H9 (cell line): ENCODE data around the gene PAMR1. TPM values are rescaled to one million over a fixed set of nuclear protein-coding genes. Genes with fewer than 3 reads are reported as not detected.

ENCODE experiments used
- DNase-seq: peaks from one replicate; pipeline ENCODE4 v3.0.0-alpha.2; 2017
- H2AFZ ChIP-seq: one replicate; pipeline ENCODE4 v1.6.1; 2013; ENCODE audit warnings: mild to moderate bottlenecking, low read length, control low read depth, moderate library complexity
- H2AK5ac ChIP-seq: 2 replicates; pipeline ENCODE4 v1.6.1; 2013; ENCODE audit warnings: low read length, control low read depth, mixed read lengths; ENCODE audit not compliant: insufficient read length
- H2BK120ac ChIP-seq: one replicate; pipeline ENCODE4 v1.6.1; 2013; ENCODE audit warnings: low read depth, mild to moderate bottlenecking, low read length, control low read depth, inconsistent platforms; ENCODE audit not compliant: poor library complexity, severe bottlenecking
- H2BK12ac ChIP-seq: 2 replicates; pipeline ENCODE4 v1.6.1; 2013; ENCODE audit warnings: low read length, control low read depth, mixed read lengths, low read depth; ENCODE audit not compliant: insufficient read length
- H2BK15ac ChIP-seq: 2 replicates; pipeline ENCODE4 v1.6.1; 2013; ENCODE audit warnings: low read depth, low read length, control low read depth
- H2BK20ac ChIP-seq: one replicate; pipeline ENCODE4 v1.6.1; 2013; ENCODE audit warnings: low read depth, mild to moderate bottlenecking, low read length, control low read depth, inconsistent platforms; ENCODE audit not compliant: poor library complexity, severe bottlenecking
- H2BK5ac ChIP-seq: 2 replicates; pipeline ENCODE4 v1.6.1; 2013; ENCODE audit warnings: low read length, control low read depth, mixed read lengths; ENCODE audit not compliant: insufficient read length
- H3K14ac ChIP-seq: 2 replicates; pipeline ENCODE4 v1.6.1; 2013; ENCODE audit warnings: low read length, control low read depth; ENCODE audit not compliant: insufficient read depth
- H3K18ac ChIP-seq: 2 replicates; pipeline ENCODE4 v1.6.1; 2013; ENCODE audit warnings: low read depth, mild to moderate bottlenecking, mixed read lengths, low read length, control low read depth; ENCODE audit not compliant: insufficient read length
- H3K23ac ChIP-seq: 2 replicates; pipeline ENCODE4 v1.6.1; 2013; ENCODE audit warnings: low read length, control low read depth, mixed read lengths, low read depth; ENCODE audit not compliant: insufficient read length
- H3K23me2 ChIP-seq: 2 replicates; pipeline ENCODE4 v1.6.1; 2013; ENCODE audit warnings: low read depth, mild to moderate bottlenecking, mixed read lengths, low read length, control low read depth; ENCODE audit not compliant: insufficient read length, poor library complexity, severe bottlenecking
- H3K27ac ChIP-seq: 2 replicates; pipeline ENCODE4 v1.5.1; 2013; ENCODE audit warnings: low read length, control low read depth, mixed read lengths, low read depth; ENCODE audit not compliant: insufficient read length
- H3K27me3 ChIP-seq: 2 replicates; pipeline ENCODE4 v1.6.1; 2013; ENCODE audit warnings: low read length, control low read depth, inconsistent platforms; ENCODE audit not compliant: insufficient read depth
- H3K4ac ChIP-seq: 2 replicates; pipeline ENCODE4 v1.6.1; 2013; ENCODE audit warnings: low read depth, mild to moderate bottlenecking, control low read depth, inconsistent platforms, low read length, moderate library complexity
- H3K4me1 ChIP-seq: 2 replicates; pipeline ENCODE4 v1.6.1; 2013; ENCODE audit warnings: low read length, control low read depth, inconsistent platforms; ENCODE audit not compliant: insufficient read depth
- H3K4me2 ChIP-seq: 2 replicates; pipeline ENCODE4 v1.6.1; 2013; ENCODE audit warnings: low read length, control low read depth, mixed read lengths; ENCODE audit not compliant: insufficient read length, insufficient read depth
- H3K56ac ChIP-seq: 2 replicates; pipeline ENCODE4 v1.6.1; 2013; ENCODE audit warnings: low read depth, mild to moderate bottlenecking, mixed read lengths, low read length, control low read depth; ENCODE audit not compliant: insufficient read length
- H3K79me1 ChIP-seq: 2 replicates; pipeline ENCODE4 v1.6.1; 2013; ENCODE audit warnings: low read depth, mild to moderate bottlenecking, moderate library complexity, low read length, control low read depth, inconsistent platforms; ENCODE audit not compliant: insufficient read depth, poor library complexity, severe bottlenecking
- H3K79me2 ChIP-seq: 2 replicates; pipeline ENCODE4 v1.6.1; 2013; ENCODE audit warnings: low read length, control low read depth, inconsistent platforms; ENCODE audit not compliant: insufficient read depth
- H3K9ac ChIP-seq: 2 replicates; pipeline ENCODE4 v1.6.1; 2013; ENCODE audit warnings: low read length, control low read depth, mixed read lengths; ENCODE audit not compliant: insufficient read length; ENCODE audit errors: extremely low read depth
- H3K9me3 ChIP-seq: one replicate; pipeline ENCODE4 v1.6.1; 2013; ENCODE audit warnings: low read depth, low read length, inconsistent platforms; ENCODE audit not compliant: control insufficient read depth
- H3T11ph ChIP-seq: one replicate; pipeline ENCODE4 v1.6.1; 2013; ENCODE audit warnings: mild to moderate bottlenecking, low read length, control low read depth, inconsistent platforms
- H4K20me1 ChIP-seq: one replicate; pipeline ENCODE4 v1.6.1; 2013; ENCODE audit not compliant: control insufficient read depth, insufficient read length, insufficient read depth
- H4K5ac ChIP-seq: 2 replicates; pipeline ENCODE4 v1.6.1; 2013; ENCODE audit warnings: low read depth, mild to moderate bottlenecking, mixed read lengths, low read length, control low read depth; ENCODE audit not compliant: insufficient read length
- H4K8ac ChIP-seq: replicated peaks from 2 replicates; pipeline ENCODE4 v1.6.1; 2013; ENCODE audit warnings: low read length, control low read depth, mixed read lengths, low read depth; ENCODE audit not compliant: insufficient read length
- H4K91ac ChIP-seq: 2 replicates; pipeline ENCODE4 v1.6.1; 2013; ENCODE audit warnings: low read depth, mild to moderate bottlenecking, moderate library complexity, mixed read lengths, low read length, control low read depth; ENCODE audit not compliant: insufficient read length
- H3K27ac Mint-ChIP-seq, 3 experiments: 2 replicates in 2 of 3; 3 replicates in 1 of 3; pipeline ENCODE4 v1.8.0; 2020 to 2021; ENCODE audit warnings: mixed read lengths in 3 of 3, mild to moderate bottlenecking in 1 of 3, moderate library complexity in 1 of 3
- H3K27me3 Mint-ChIP-seq: 2 replicates; pipeline ENCODE4 v1.8.0; 2021; ENCODE audit warnings: low read depth, mild to moderate bottlenecking, moderate library complexity, mixed read lengths
- H3K36me3 Mint-ChIP-seq, 3 experiments: 2 replicates in 2 of 3; 3 replicates in 1 of 3; pipeline ENCODE4 v1.8.0; 2020 to 2021; ENCODE audit warnings: low read depth in 3 of 3, mixed read lengths in 3 of 3; ENCODE audit not compliant: insufficient read depth in 1 of 3
- H3K4me1 Mint-ChIP-seq, 2 experiments: 2 replicates each; pipeline ENCODE4 v1.8.0; 2020; ENCODE audit warnings: mixed read lengths in 2 of 2
- H3K4me3 Mint-ChIP-seq, 2 experiments: 2 replicates in 1 of 2; 3 replicates in 1 of 2; pipeline ENCODE4 v1.8.0; 2020 to 2021; ENCODE audit warnings: mild to moderate bottlenecking in 2 of 2, mixed read lengths in 2 of 2, moderate library complexity in 1 of 2
- H3K9me3 Mint-ChIP-seq, 2 experiments: 2 replicates in 1 of 2; 3 replicates in 1 of 2; pipeline ENCODE4 v1.8.0; 2020; ENCODE audit warnings: mild to moderate bottlenecking in 2 of 2, mixed read lengths in 2 of 2, moderate library complexity in 1 of 2
- WGBS: extraction: QIAGEN DNeasy Blood & Tissue Kit; methylation state at CpG from one replicate; pipeline ENCODE4 v1.1.7; 2013; ENCODE audit warnings: missing lambda C conversion rate, low lambda C conversion rate, mixed read lengths; ENCODE audit not compliant: insufficient read length; ENCODE audit errors: extremely low coverage; 5-methylcytosine and 5-hydroxymethylcytosine counted together
- total RNA-seq: library from RNA; stranded (reverse); gene quantifications from 2 replicates; pipeline ENCODE4 v1.2.1, GENCODE V29; 2021
- TF ChIP-seq, protein P1 (sequence below): fragments of 200-600 bp; sonication (generic); conservative IDR thresholded peaks from 3 replicates; pipeline ENCODE4 v1.8.0; 2021; ENCODE audit warnings: antibody characterized with exemption, mild to moderate bottlenecking

The PAMR1 gene
- total RNA-seq, 1 experiment from 2014 or later, result 2.4 TPM

DNA sequence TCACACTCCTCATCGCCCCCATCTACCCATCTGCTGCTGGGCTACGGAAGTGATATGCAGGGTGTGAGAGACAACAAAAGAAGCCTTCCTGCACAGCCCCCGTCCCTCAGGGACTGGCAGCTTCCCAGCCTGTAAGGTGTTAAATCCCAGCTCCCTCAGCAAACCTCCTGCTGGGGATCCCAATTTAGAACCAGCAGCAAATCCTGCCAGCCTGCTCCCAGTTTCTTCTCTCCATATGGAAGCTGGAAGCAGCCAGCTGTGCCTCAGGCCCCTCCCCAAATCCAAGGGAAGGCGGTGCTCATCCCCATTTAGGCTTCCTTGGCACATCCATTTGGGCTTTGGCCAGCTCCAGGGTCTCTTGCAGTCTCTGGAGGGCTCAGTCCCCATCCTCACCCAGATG is 47.5 kb downstream of the PAMR1 start:
- peak; percentile 55 for DNase-seq
- Histone ChIP-seq H3K27me3 (no peaks in the 10 kb centered on the region), H4K20me1 (no peaks in the 10 kb centered on the region), H3K9ac (no peak overlapping the region), H3K23ac (no peak overlapping the region), H3K4me1 (peaks cover 5% of the 10 kb centered on the region; the same call in 1 of the 2 replicates), H4K8ac (no peak overlapping the region), H3K14ac (no peak overlapping the region), H3K18ac (no peak overlapping the region), H3K4me2 (no peak overlapping the region), H4K5ac (no peak overlapping the region), H2AFZ (no peak overlapping the region), H3K79me1 (no peaks in the 10 kb centered on the region), H2BK20ac (no peak overlapping the region), H3T11ph (no peak overlapping the region), H3K56ac (no peak overlapping the region), H3K23me2 (no peaks in the 10 kb centered on the region), H2BK15ac (no peak overlapping the region), H3K79me2 (no peaks in the 10 kb centered on the region), H2BK5ac (no peak overlapping the region), H2BK12ac (no peak overlapping the region), H4K91ac (no peak overlapping the region), H2BK120ac (no peak overlapping the region), H2AK5ac (no peak overlapping the region), H3K9me3 (no peaks in the 10 kb centered on the region), H3K27ac (no peak overlapping the region), H3K4ac (no peak overlapping the region)
- Mint-ChIP-seq H3K27me3 (peaks cover 6% of the 10 kb centered on the region), H3K9me3 (peaks cover 10 to 12% of the 10 kb centered on the region in 2 experiments), H3K27ac (peak overlapping the region in 1 of 3 experiments; percentile 21; a peak in 1 of 7 replicates), H3K4me3 (peak overlapping the region in 1 of 2 experiments; percentile 0; a peak in 1 of 5 replicates), H3K4me1 (peaks cover 16 to 18% of the 10 kb centered on the region in 2 experiments), H3K36me3 (peaks cover 4 to 13% (median 4%) of the 10 kb centered on the region in 3 experiments; a peak in 5 of 7 replicates)
- TF ChIP-seq, protein P1, sequence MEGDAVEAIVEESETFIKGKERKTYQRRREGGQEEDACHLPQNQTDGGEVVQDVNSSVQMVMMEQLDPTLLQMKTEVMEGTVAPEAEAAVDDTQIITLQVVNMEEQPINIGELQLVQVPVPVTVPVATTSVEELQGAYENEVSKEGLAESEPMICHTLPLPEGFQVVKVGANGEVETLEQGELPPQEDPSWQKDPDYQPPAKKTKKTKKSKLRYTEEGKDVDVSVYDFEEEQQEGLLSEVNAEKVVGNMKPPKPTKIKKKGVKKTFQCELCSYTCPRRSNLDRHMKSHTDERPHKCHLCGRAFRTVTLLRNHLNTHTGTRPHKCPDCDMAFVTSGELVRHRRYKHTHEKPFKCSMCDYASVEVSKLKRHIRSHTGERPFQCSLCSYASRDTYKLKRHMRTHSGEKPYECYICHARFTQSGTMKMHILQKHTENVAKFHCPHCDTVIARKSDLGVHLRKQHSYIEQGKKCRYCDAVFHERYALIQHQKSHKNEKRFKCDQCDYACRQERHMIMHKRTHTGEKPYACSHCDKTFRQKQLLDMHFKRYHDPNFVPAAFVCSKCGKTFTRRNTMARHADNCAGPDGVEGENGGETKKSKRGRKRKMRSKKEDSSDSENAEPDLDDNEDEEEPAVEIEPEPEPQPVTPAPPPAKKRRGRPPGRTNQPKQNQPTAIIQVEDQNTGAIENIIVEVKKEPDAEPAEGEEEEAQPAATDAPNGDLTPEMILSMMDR, result no peak
- WGBS, result no CpG with 5 or more reads among the region's 4 CpGs
